Airway epithelial cell (primary cell): ENCODE results near the gene RETREG3. TPM values are rescaled to one million over a fixed set of nuclear protein-coding genes. Genes with fewer than 3 reads are reported as not detected.

Experiments used
- total RNA-seq: library from RNA; depleted of rRNA; stranded (reverse); fragments of >200 nt; gene quantifications from 2 replicates; pipeline ENCODE4 v1.2.3, GENCODE V29; 2015

The RETREG3 gene
- 47.0 and 57.5 TPM in 2 replicates for total RNA-seq

GRCh38 chr17:42609182-42609813 is at the start of gene RETREG3, which contains the start of gene TUBG1:
Gene RETREG3 (minus strand): TSS chr17:42609374. CDS start chr17:42609324, 50 bp downstream.
Gene TUBG1 (plus strand): TSS chr17:42609683. CDS start chr17:42609738, 55 bp downstream.

GRCh38 chr17:42577532-42578281 is 31.5 kb downstream of the RETREG3 start, which contains the start of gene PSMC3IP:
Gene PSMC3IP (minus strand): TSS chr17:42577729. CDS start chr17:42577686, 43 bp downstream.

GRCh38 chr17:42566883-42567573 is 42.1 kb downstream of the RETREG3 start, which contains the start of gene MLX:
Gene MLX (plus strand): TSS chr17:42567100. CDS start chr17:42567125, 25 bp downstream.

GRCh38 chr17:42561897-42562387 is 47.2 kb downstream of the RETREG3 start, which contains the start of gene COASY:
Gene COASY (plus strand): TSS chr17:42562148. CDS start chr17:42562623, 475 bp downstream.

GRCh38 chr17:42552736-42553135 is 56.4 kb downstream of the RETREG3 start, which contains the start of gene HSD17B1:
Gene HSD17B1 (plus strand): TSS chr17:42552923. CDS start chr17:42552934, 11 bp downstream.

GRCh38 chr17:42536048-42536371 is 73.2 kb downstream of the RETREG3 start, which contains the start of gene NAGLU:
Gene NAGLU (plus strand): TSS chr17:42536241. CDS start chr17:42536273, 32 bp downstream.

Other genes starting within 250 kb of the RETREG3 start
- gene STAT3, start 220.9 kb downstream of the RETREG3 start, total RNA-seq, result 53.4 and 72.6 TPM in 2 replicates
- 230 and 255 TPM in 2 replicates for gene CAVIN1, start 186.1 kb downstream of the RETREG3 start, total RNA-seq
- gene ATP6V0A1, start 150.5 kb downstream of the RETREG3 start, total RNA-seq, result 48.5 and 54.6 TPM in 2 replicates
- 19.6 and 25.0 TPM in 2 replicates for gene NAGLU, start 73.1 kb downstream of the RETREG3 start, total RNA-seq
- 5.7 and 9.3 TPM in 2 replicates for gene HSD17B1, start 56.5 kb downstream of the RETREG3 start, total RNA-seq
- 45.0 and 59.5 TPM in 2 replicates for gene COASY, start 47.2 kb downstream of the RETREG3 start, total RNA-seq
- 21.3 and 33.7 TPM in 2 replicates for gene MLX, start 42.3 kb downstream of the RETREG3 start, total RNA-seq
- gene PSMC3IP, start 31.6 kb downstream of the RETREG3 start, total RNA-seq, result 9.8 and 13.4 TPM in 2 replicates
- 90.4 and 130 TPM in 2 replicates for gene TUBG1, start 309 bp upstream of the RETREG3 start, total RNA-seq
- gene TUBG2, start 49.9 kb upstream of the RETREG3 start, total RNA-seq, result 8.5 and 9.0 TPM in 2 replicates
- 49.8 and 55.3 TPM in 2 replicates for gene PLEKHH3, start 67.6 kb upstream of the RETREG3 start, total RNA-seq
- gene CCR10, start 72.5 kb upstream of the RETREG3 start, total RNA-seq, result 0.19 and 0.28 TPM in 2 replicates
- 4.1 and 4.2 TPM in 2 replicates for gene CNTNAP1, start 73.2 kb upstream of the RETREG3 start, total RNA-seq
- gene EZH1, start 135.7 kb upstream of the RETREG3 start, total RNA-seq, result 9.0 and 10.4 TPM in 2 replicates
- 0.49 TPM in 1 of 2 replicates, not detected in the other for gene RAMP2, start 151.9 kb upstream of the RETREG3 start, total RNA-seq
- 98.8 and 108 TPM in 2 replicates for gene VPS25, start 164.1 kb upstream of the RETREG3 start, total RNA-seq
- gene WNK4, start 171.2 kb upstream of the RETREG3 start, total RNA-seq, result 0.09 TPM in 1 of 2 replicates, not detected in the other
- 78.8 and 81.6 TPM in 2 replicates for gene COA3, start 189.3 kb upstream of the RETREG3 start, total RNA-seq
- 0.07 TPM in 1 of 2 replicates, not detected in the other for gene CNTD1, start 189.5 kb upstream of the RETREG3 start, total RNA-seq
- 76.7 and 84.6 TPM in 2 replicates for gene BECN1, start 214.9 kb upstream of the RETREG3 start, total RNA-seq
- gene PSME3, start 224.0 kb upstream of the RETREG3 start, total RNA-seq, result 122 and 130 TPM in 2 replicates
- 0.14 and 0.92 TPM in 2 replicates for gene AOC2, start 235.2 kb upstream of the RETREG3 start, total RNA-seq
- gene AOC3, start 241.8 kb upstream of the RETREG3 start, total RNA-seq, result under 0.01 and 0.07 TPM in 2 replicates